Transverse colon (tissue), 4 donors: ENCODE measurements around the gene FOXI3. TPM values are rescaled to one million over a fixed set of nuclear protein-coding genes. Genes with fewer than 3 reads are reported as not detected.

Source experiments
- DNase-seq: peaks from one replicate; pipeline ENCODE4 v3.0.0-alpha.2; 2019
- H3K27ac ChIP-seq, 4 donors: fragments of 200-600 bp; sonication (generic); 2 replicates each; pipeline ENCODE4 v1.5.1; 2016 to 2018; ENCODE audit warnings: inconsistent platforms in 4 of 4
- H3K27me3 ChIP-seq: fragments of 200-600 bp; sonication (generic); 2 replicates; pipeline ENCODE4 v1.5.1; 2017; ENCODE audit warnings: inconsistent platforms
- H3K36me3 ChIP-seq, 4 donors: fragments of 200-600 bp; sonication (generic); 2 replicates each; pipeline ENCODE4 v1.5.1; 2017 to 2019; ENCODE audit warnings: inconsistent platforms in 4 of 4
- H3K4me1 ChIP-seq, 4 donors: fragments of 200-600 bp; sonication (generic); 2 replicates each; pipeline ENCODE4 v1.5.1; 2017 to 2020; ENCODE audit warnings: inconsistent platforms in 4 of 4
- H3K4me3 ChIP-seq, 4 donors: fragments of 200-600 bp; sonication (generic); 1 replicate in 1 of 4; 2 replicates in 3 of 4; pipeline versions ENCODE4 v1.5.1 to v1.6.1; 2017 to 2019; ENCODE audit warnings: inconsistent platforms in 4 of 4
- H3K9me3 ChIP-seq, 2 donors: fragments of 200-600 bp; sonication (generic); 2 replicates each; pipeline ENCODE4 v1.5.1; 2017 to 2019; ENCODE audit warnings: inconsistent platforms in 2 of 2
- EP300 ChIP-seq: sonication (generic); formaldehyde crosslinking; IDR thresholded peaks from one replicate; pipeline ENCODE4 v1.6.1; 2017; ENCODE audit warnings: antibody characterized with exemption, low read depth
- POLR2A ChIP-seq: fragments of 450-650 bp; IDR thresholded peaks from one replicate; pipeline ENCODE4 v1.6.1; 2016; ENCODE audit warnings: antibody characterized with exemption, mild to moderate bottlenecking, moderate library complexity
- POLR2AphosphoS5 ChIP-seq, 3 donors: sonication (generic); formaldehyde crosslinking; IDR thresholded peaks; one replicate each; pipeline ENCODE4 v1.6.1; 2016; ENCODE audit warnings: antibody characterized with exemption in 3 of 3
- WGBS, 2 donors: methylation state at CpG; one replicate each; pipeline ENCODE4 v1.1.5; 2018; ENCODE audit warnings: low coverage in 1 of 2; 5-methylcytosine and 5-hydroxymethylcytosine counted together
- in situ Hi-C, 4 donors: fragments of 200-750 bp; cut with MboI; loops; one replicate each; pipeline versions ENCODE4 v1.15.0 to v1.15.1; 2017; ENCODE audit warnings: low sequenced_read_pairs in 3 of 4, low pct_ligation_motif_present in 1 of 4, low pct_unique_long_range_greater_than_20kb in 1 of 4
- intact Hi-C: fragments of 100-400 bp; cut with DNase I; formaldehyde crosslinking; loops from one replicate; pipeline ENCODE4 v1.15.1; 2023; ENCODE audit warnings: low total_unique reads
- total RNA-seq, 4 donors: library from RNA; depleted of rRNA; stranded (reverse); fragments of >200 nt; gene quantifications; one replicate each; pipeline ENCODE4 v1.1.0, GENCODE V29; 2016
- TF ChIP-seq, protein P1 (sequence below), 5 experiments: fragments of 200-600 bp in 3 of 5; fragments of 450-650 bp in 2 of 5; sonication (generic) in 3 of 5; IDR thresholded peaks; 1 replicate in 2 of 5; 2 replicates in 3 of 5; pipeline ENCODE4 v1.5.1; 2016 to 2017; ENCODE audit warnings: antibody characterized with exemption in 5 of 5, inconsistent platforms in 3 of 5, mild to moderate bottlenecking in 2 of 5, moderate library complexity in 1 of 5

FOXI3 gene
- not detected for total RNA-seq

GRCh38 chr2:88452565-88452905, at the start of gene FOXI3:
FOXI3 (minus strand) TSS chr2:88452693; CDS start chr2:88452535, 158 bp downstream.
- peaks cover 98% of the 10 kb centered on the region for H3K27me3 ChIP-seq
- DNase-seq: no peak
- H3K4me1 ChIP-seq: peaks cover 0 to 12% (median 2%) of the 10 kb centered on the region in 4 donors
- H3K36me3 ChIP-seq: no peaks in the 10 kb centered on the region
- in situ Hi-C loops (no loop called here), intact Hi-C loops (no loop called here)
- no peak within 1 kb of the TSS for H3K27ac ChIP-seq
- peak within 1 kb of the TSS in 3 of 4 donors; percentile 11 to 51 (median 38) for H3K4me3 ChIP-seq
- TF ChIP-seq POLR2AphosphoS5 (IDR thresholded peaks at IDR 0.05) (no peak), EP300 (no peak), POLR2A (no peak)
- TF ChIP-seq, protein P1, sequence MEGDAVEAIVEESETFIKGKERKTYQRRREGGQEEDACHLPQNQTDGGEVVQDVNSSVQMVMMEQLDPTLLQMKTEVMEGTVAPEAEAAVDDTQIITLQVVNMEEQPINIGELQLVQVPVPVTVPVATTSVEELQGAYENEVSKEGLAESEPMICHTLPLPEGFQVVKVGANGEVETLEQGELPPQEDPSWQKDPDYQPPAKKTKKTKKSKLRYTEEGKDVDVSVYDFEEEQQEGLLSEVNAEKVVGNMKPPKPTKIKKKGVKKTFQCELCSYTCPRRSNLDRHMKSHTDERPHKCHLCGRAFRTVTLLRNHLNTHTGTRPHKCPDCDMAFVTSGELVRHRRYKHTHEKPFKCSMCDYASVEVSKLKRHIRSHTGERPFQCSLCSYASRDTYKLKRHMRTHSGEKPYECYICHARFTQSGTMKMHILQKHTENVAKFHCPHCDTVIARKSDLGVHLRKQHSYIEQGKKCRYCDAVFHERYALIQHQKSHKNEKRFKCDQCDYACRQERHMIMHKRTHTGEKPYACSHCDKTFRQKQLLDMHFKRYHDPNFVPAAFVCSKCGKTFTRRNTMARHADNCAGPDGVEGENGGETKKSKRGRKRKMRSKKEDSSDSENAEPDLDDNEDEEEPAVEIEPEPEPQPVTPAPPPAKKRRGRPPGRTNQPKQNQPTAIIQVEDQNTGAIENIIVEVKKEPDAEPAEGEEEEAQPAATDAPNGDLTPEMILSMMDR (IDR thresholded peaks at IDR 0.05): no peak
- WGBS, 2 donors: 2% methylated on average over 35 of the region's 48 CpGs; no CpG with 5 or more reads in 1 of the 2 donors
- H3K9me3 ChIP-seq: no peaks in the 10 kb centered on the region

DNA sequence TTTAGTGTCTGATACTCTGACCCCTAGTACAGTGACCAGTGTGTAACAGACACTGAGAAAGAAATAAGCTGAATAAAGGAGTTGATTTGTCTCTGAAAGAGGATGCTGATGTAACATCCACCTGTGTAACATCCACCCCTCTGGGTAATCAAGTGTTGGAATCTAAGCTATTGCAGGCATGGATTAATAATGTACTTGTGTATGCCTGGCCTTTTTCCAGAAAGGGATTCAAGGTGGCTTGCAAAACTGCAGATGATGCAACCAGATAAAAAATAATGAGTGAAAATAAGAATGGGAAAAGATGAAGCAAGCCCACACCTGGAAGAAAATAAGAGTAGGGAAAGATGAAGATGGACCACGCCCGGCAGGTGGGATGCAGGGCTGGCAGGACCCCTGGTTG, 48.2 kb upstream of the FOXI3 start:
- in situ Hi-C loops: no loop called here
- TF ChIP-seq, protein P1 (IDR thresholded peaks at IDR 0.05): no peak
- TF ChIP-seq EP300: no peak
- TF ChIP-seq POLR2A: no peak
- no peak for TF ChIP-seq POLR2AphosphoS5 (IDR thresholded peaks at IDR 0.05)
- Histone ChIP-seq H3K9me3 (no peaks in the 10 kb centered on the region), H3K4me3 (no peak overlapping the region), H3K27ac (no peak overlapping the region), H3K4me1 (no peaks in the 10 kb centered on the region), H3K36me3 (no peaks in the 10 kb centered on the region), H3K27me3 (no peaks in the 10 kb centered on the region)
- 72 to 100% methylated on average over 2 of the region's 2 CpGs for WGBS, 2 donors
- intact Hi-C loops: no loop called here
- DNase-seq: no peak

DNA sequence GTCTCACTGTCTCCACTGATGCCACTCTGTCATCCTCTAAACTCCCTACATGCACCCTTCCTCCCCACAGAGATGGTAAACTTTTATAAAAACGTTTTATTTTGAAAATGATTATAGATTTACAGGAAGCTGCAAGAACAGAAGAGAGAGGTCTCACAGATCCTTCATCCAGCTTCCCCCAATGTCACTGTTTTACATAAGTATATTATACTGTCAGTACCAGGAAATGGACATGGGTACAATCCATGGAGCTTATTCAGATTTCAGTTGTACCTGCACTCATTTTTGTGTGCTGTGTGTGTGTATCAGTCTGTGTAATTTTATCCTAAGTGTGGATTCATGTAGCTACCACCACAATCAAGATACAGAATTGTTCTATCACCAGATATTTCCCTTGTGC, 46.7 kb upstream of the FOXI3 start:
- no peaks in the 10 kb centered on the region for H3K27me3 ChIP-seq
- no peaks in the 10 kb centered on the region for H3K9me3 ChIP-seq
- intact Hi-C loops: no loop called here
- DNase-seq: no peak
- no peak overlapping the region for H3K4me3 ChIP-seq
- no peaks in the 10 kb centered on the region for H3K36me3 ChIP-seq
- no peaks in the 10 kb centered on the region for H3K4me1 ChIP-seq
- in situ Hi-C loops: no loop called here
- WGBS, 2 donors: 15 to 29% methylated on average over 1 of the region's 1 CpG
- H3K27ac ChIP-seq: no peak overlapping the region
- TF ChIP-seq, protein P1 (IDR thresholded peaks at IDR 0.05): no peak
- no peak for TF ChIP-seq EP300
- no peak for TF ChIP-seq POLR2AphosphoS5 (IDR thresholded peaks at IDR 0.05)
- no peak for TF ChIP-seq POLR2A

- WGBS, 2 donors: 35 to 38% methylated on average over 3 to 4 of the region's 4 CpGs
- intact Hi-C loops: no loop called here
- no peaks in the 10 kb centered on the region for H3K27me3 ChIP-seq
- no peak overlapping the region for H3K27ac ChIP-seq
- H3K9me3 ChIP-seq: no peaks in the 10 kb centered on the region
- no peak for DNase-seq
- no peak overlapping the region for H3K4me3 ChIP-seq
- H3K36me3 ChIP-seq: no peaks in the 10 kb centered on the region
- in situ Hi-C loops: no loop called here
- TF ChIP-seq EP300 (no peak), POLR2A (no peak), POLR2AphosphoS5 (IDR thresholded peaks at IDR 0.05) (no peak)
- TF ChIP-seq, protein P1 (IDR thresholded peaks at IDR 0.05): no peak
- H3K4me1 ChIP-seq: no peaks in the 10 kb centered on the region
Measured at GRCh38 chr2:88493481-88493880, 41.0 kb upstream of the FOXI3 start.
